CD4-positive, alpha-beta memory T cell (primary cell): ENCODE data around the gene RCBTB1. TPM values are rescaled to one million over a fixed set of nuclear protein-coding genes. Genes with fewer than 3 reads are reported as not detected.

Experiments used
- CTCF ChIA-PET: fragments of 350-600 bp; sonication (Branson Sonifier 250); formaldehyde crosslinking; loops from one replicate; lab custom pipeline; 2021; ENCODE audit warnings: inconsistent platforms; ENCODE audit not compliant: partially characterized antibody; lab: Charles Lee
- POLR2A ChIA-PET: fragments of 350-600 bp; sonication (Branson Sonifier 250); formaldehyde crosslinking; loops from one replicate; lab custom pipeline; 2021; ENCODE audit not compliant: partially characterized antibody; lab: Charles Lee
- DNase-seq, 5 donors: peaks; one replicate each; pipeline versions ENCODE4 v3.0.0 to v3.0.0-alpha.2; 2020 to 2022; ENCODE audit warnings: mixed read lengths in 1 of 5
- H3K27ac ChIP-seq: one replicate; pipeline ENCODE4 v1.7.0; 2013; ENCODE audit warnings: low read depth, low read length
- H3K27me3 ChIP-seq: 2 replicates; pipeline ENCODE4 v1.7.0; 2013; ENCODE audit warnings: mild to moderate bottlenecking, low read length, moderate library complexity; ENCODE audit not compliant: insufficient read depth
- H3K36me3 ChIP-seq: 2 replicates; pipeline ENCODE4 v1.7.0; 2013; ENCODE audit warnings: mild to moderate bottlenecking, low read length, moderate library complexity; ENCODE audit not compliant: insufficient read depth
- H3K4me1 ChIP-seq: 2 replicates; pipeline ENCODE4 v1.7.0; 2013; ENCODE audit warnings: mild to moderate bottlenecking, low read length, moderate library complexity; ENCODE audit not compliant: insufficient read depth
- H3K4me3 ChIP-seq, 2 donors: one replicate each; pipeline ENCODE4 v1.7.0; 2013; ENCODE audit warnings: low read length in 2 of 2, mild to moderate bottlenecking in 1 of 2
- H3K9me3 ChIP-seq, 2 donors: one replicate each; pipeline ENCODE4 v1.7.0; 2013; ENCODE audit warnings: low read length in 2 of 2, control low read depth in 1 of 2; ENCODE audit not compliant: control insufficient read depth in 1 of 2
- H3K27ac Mint-ChIP-seq, 7 donors: one replicate each; pipeline ENCODE4 v1.8.0; 2020 to 2021; ENCODE audit warnings: mixed read lengths in 7 of 7, mild to moderate bottlenecking in 6 of 7, inconsistent platforms in 3 of 7, moderate library complexity in 3 of 7
- H3K27me3 Mint-ChIP-seq, 2 donors: one replicate each; pipeline ENCODE4 v1.8.0; 2020 to 2021; ENCODE audit warnings: mixed read lengths in 2 of 2
- H3K36me3 Mint-ChIP-seq, 2 donors: one replicate each; pipeline ENCODE4 v1.8.0; 2020 to 2021; ENCODE audit warnings: mixed read lengths in 2 of 2, inconsistent platforms in 1 of 2, mild to moderate bottlenecking in 1 of 2
- H3K4me1 Mint-ChIP-seq, 4 donors: one replicate each; pipeline ENCODE4 v1.8.0; 2020 to 2021; ENCODE audit warnings: mixed read lengths in 4 of 4, mild to moderate bottlenecking in 1 of 4
- H3K4me3 Mint-ChIP-seq, 8 donors: one replicate each; pipeline ENCODE4 v1.8.0; 2020 to 2021; ENCODE audit warnings: mixed read lengths in 8 of 8, mild to moderate bottlenecking in 7 of 8, moderate library complexity in 6 of 8, inconsistent platforms in 3 of 8
- H3K9me3 Mint-ChIP-seq, 8 donors: one replicate each; pipeline ENCODE4 v1.8.0; 2020 to 2021; ENCODE audit warnings: mixed read lengths in 8 of 8, mild to moderate bottlenecking in 5 of 8, inconsistent platforms in 3 of 8, moderate library complexity in 1 of 8
- intact Hi-C: fragments of 100-400 bp; cut with micrococcal nuclease; formaldehyde crosslinking; loops from one replicate; pipeline ENCODE4 v1.15.1; 2023
- polyA plus RNA-seq, 2 donors: library from polyadenylated mRNA; unstranded; fragments of 300-500 nt; fragmentation: Illumina TruSeq; gene quantifications; one replicate each; pipeline ENCODE4 v1.2.3, GENCODE V29; 2021
- total RNA-seq, 2 experiments: library from RNA; stranded (reverse); gene quantifications; one replicate each; pipeline ENCODE4 v1.2.3, GENCODE V29; 2021

Gene RCBTB1
- total and polyA plus RNA-seq, 4 experiments from 2014 or later, result 11.2 to 21.3 (median 17.4) TPM

DNA sequence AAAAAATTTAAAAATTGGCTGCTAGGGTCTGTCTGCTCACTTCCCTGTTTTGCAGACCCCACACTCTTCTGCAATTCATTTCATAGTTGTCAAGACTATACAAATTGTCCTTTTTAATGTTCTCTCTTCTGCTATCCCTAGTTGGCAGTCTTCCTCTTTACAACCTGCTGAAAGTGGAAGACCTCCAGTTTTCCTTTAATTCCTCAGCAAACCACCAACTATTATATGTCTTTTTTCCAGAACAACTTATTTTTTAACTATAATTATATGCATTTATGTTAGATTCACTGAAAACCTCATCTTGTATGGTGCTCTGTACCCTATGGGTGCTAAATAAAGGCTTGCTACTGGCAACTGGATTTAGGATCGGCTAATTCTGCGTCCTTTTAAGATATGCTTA lies 90.7 kb downstream of the RCBTB1 start:
- DNase-seq, result no peak
- ChIA-PET CTCF (interaction anchor here (0.7 to 2.4 kb wide), 3 partner anchors 50 to 254 kb away, joined by 3 to 22 read pairs (median 4); partner anchors contain the start of genes CAB39L and SETDB2), POLR2A (interaction anchor here (0.8 to 3.7 kb wide), 9 partner anchors 8 to 503 kb away, joined by 3 to 26 read pairs (median 5); partner anchors contain the start of genes CAB39L, RCBTB1, SETDB2 and TRIM13)
- peaks cover 8 to 33% of the 10 kb centered on the region in 2 donors for H3K36me3 Mint-ChIP-seq
- peak overlapping the region; percentile 89 for H3K27ac ChIP-seq
- intact Hi-C loops, result loop anchor here (1.0 to 5.0 kb wide), 7 partner anchors 48 to 1958 kb away; partner anchors contain the start of genes CAB39L, CDADC1, INTS6 and RCBTB1
- no peaks in the 10 kb centered on the region for H3K36me3 ChIP-seq
- no peaks in the 10 kb centered on the region for H3K27me3 Mint-ChIP-seq
- H3K4me3 Mint-ChIP-seq, result peak overlapping the region; percentile 98 to 99 (median 98)
- H3K27ac Mint-ChIP-seq, result peak overlapping the region; percentile 99
- no peaks in the 10 kb centered on the region for H3K9me3 ChIP-seq
- H3K27me3 ChIP-seq, result no peaks in the 10 kb centered on the region
- no peaks in the 10 kb centered on the region for H3K9me3 Mint-ChIP-seq
- H3K4me1 ChIP-seq, result peaks cover 43% of the 10 kb centered on the region
- peaks cover 32 to 53% (median 39%) of the 10 kb centered on the region in 4 donors for H3K4me1 Mint-ChIP-seq
- H3K4me3 ChIP-seq, result peak overlapping the region in 1 of 2 donors; percentile 74

GRCh38 chr13:49488563-49488962 lies 96.8 kb downstream of the RCBTB1 start:
- no peaks in the 10 kb centered on the region for H3K9me3 ChIP-seq
- H3K27ac ChIP-seq, result no peak overlapping the region
- H3K9me3 Mint-ChIP-seq, result no peaks in the 10 kb centered on the region
- H3K36me3 ChIP-seq, result peaks cover 17% of the 10 kb centered on the region
- no peaks in the 10 kb centered on the region for H3K27me3 Mint-ChIP-seq
- intact Hi-C loops, result no loop called here
- peaks cover 0 to 2% (median 2%) of the 10 kb centered on the region in 4 donors for H3K4me1 Mint-ChIP-seq
- CTCF ChIA-PET, result interaction anchor here (0.8 kb wide), 2 partner anchors 19 to 20 kb away, joined by 3 read pairs; no protein-coding TSS in a partner anchor
- no peaks in the 10 kb centered on the region for H3K4me1 ChIP-seq
- H3K27ac Mint-ChIP-seq, result peak overlapping the region in 1 of 7 donors; percentile 2
- peaks cover 30 to 48% of the 10 kb centered on the region in 2 donors for H3K36me3 Mint-ChIP-seq
- no peak for DNase-seq
- H3K4me3 ChIP-seq, result no peak overlapping the region
- H3K27me3 ChIP-seq, result no peaks in the 10 kb centered on the region
- H3K4me3 Mint-ChIP-seq, result no peak overlapping the region
- POLR2A ChIA-PET, result no interaction called here

Other genes starting within 250 kb of the RCBTB1 start
- 1 to 10 TPM; 5.7 to 7.7 TPM for gene CAB39L, start 141.5 kb downstream of the RCBTB1 start, total RNA-seq
- gene CAB39L, start 141.5 kb downstream of the RCBTB1 start, polyA plus RNA-seq, result 1 to 10 TPM; 4.1 to 6.5 TPM
- gene SETDB2, start 141.3 kb downstream of the RCBTB1 start, total RNA-seq, result 10 to 100 TPM; 27.6 to 28.2 TPM
- 10 to 100 TPM; 11.0 to 15.5 TPM for gene SETDB2, start 141.3 kb downstream of the RCBTB1 start, polyA plus RNA-seq
- gene PHF11, start 89.6 kb downstream of the RCBTB1 start, total RNA-seq, result 100 to 1,000 TPM; 138 to 139 TPM
- gene PHF11, start 89.6 kb downstream of the RCBTB1 start, polyA plus RNA-seq, result 10 to 100 TPM; 90.4 to 97.3 TPM
- gene ARL11, start 42.9 kb upstream of the RCBTB1 start, total RNA-seq, result under 1 TPM; 0.50 to 0.55 TPM
- gene ARL11, start 42.9 kb upstream of the RCBTB1 start, polyA plus RNA-seq, result under 1 TPM; 0.15 to 0.32 TPM
- 10 to 100 TPM; 15.1 to 15.3 TPM for gene EBPL, start 105.9 kb upstream of the RCBTB1 start, total RNA-seq
- gene EBPL, start 105.9 kb upstream of the RCBTB1 start, polyA plus RNA-seq, result 10 to 100 TPM; 53.6 to 61.6 TPM
- gene KPNA3, start 207.1 kb upstream of the RCBTB1 start, total RNA-seq, result 10 to 100 TPM; 21.1 to 22.4 TPM
- 10 to 100 TPM; 22.1 to 25.2 TPM for gene KPNA3, start 207.1 kb upstream of the RCBTB1 start, polyA plus RNA-seq